ENCODE data around the gene PHF21A.
A peak's percentile ranks its signal among the peaks of the same experiment; 100 is the strongest.

PHF21A gene

GRCh38 chr11:46072172-46072964 lies 48.9 kb downstream of the PHF21A start:
- no peaks in the 10 kb centered on the region for H3K9me3 ChIP-seq (ENCODE audit: low read length)
- no peak overlapping the region for H3K9ac ChIP-seq (ENCODE audit: low read length)
- H3K27me3 ChIP-seq (ENCODE audit: control insufficient read depth in 1 of 2, insufficient read depth in 2 of 2, low read length in 2 of 2): no peaks in the 10 kb centered on the region
- H3K4me1 ChIP-seq (ENCODE audit: insufficient read depth, low read length): peaks cover 24% of the 10 kb centered on the region
- H3K4me3 ChIP-seq (ENCODE audit: low read depth in 1 of 2, low read length in 2 of 2): no peak overlapping the region
- H3K36me3 ChIP-seq (ENCODE audit: insufficient read depth, low read length): peaks cover 11% of the 10 kb centered on the region
- no peak overlapping the region for H3K27ac ChIP-seq (ENCODE audit: low read depth, low read length)

GRCh38 chr11:46071091-46071490 lies 50.2 kb downstream of the PHF21A start:
- H3K27me3 ChIP-seq (ENCODE audit: control insufficient read depth in 1 of 2, insufficient read depth in 2 of 2, low read length in 2 of 2): no peaks in the 10 kb centered on the region
- no peaks in the 10 kb centered on the region for H3K9me3 ChIP-seq (ENCODE audit: low read length)
- peaks cover 2% of the 10 kb centered on the region for H3K36me3 ChIP-seq (ENCODE audit: insufficient read depth, low read length)
- no peak overlapping the region for H3K9ac ChIP-seq (ENCODE audit: low read length)
- peaks cover 24% of the 10 kb centered on the region for H3K4me1 ChIP-seq (ENCODE audit: insufficient read depth, low read length)
- no peak overlapping the region for H3K27ac ChIP-seq (ENCODE audit: low read depth, low read length)
- no peak overlapping the region for H3K4me3 ChIP-seq (ENCODE audit: low read depth in 1 of 2, low read length in 2 of 2)

- no peaks in the 10 kb centered on the region for H3K27me3 ChIP-seq (ENCODE audit: control insufficient read depth in 1 of 2, insufficient read depth in 2 of 2, low read length in 2 of 2)
- no peak overlapping the region for H3K9ac ChIP-seq (ENCODE audit: low read length)
- no peak overlapping the region for H3K4me3 ChIP-seq (ENCODE audit: low read depth in 1 of 2, low read length in 2 of 2)
- peaks cover 24% of the 10 kb centered on the region for H3K4me1 ChIP-seq (ENCODE audit: insufficient read depth, low read length)
- peaks cover 6% of the 10 kb centered on the region for H3K36me3 ChIP-seq (ENCODE audit: insufficient read depth, low read length)
- H3K9me3 ChIP-seq (ENCODE audit: low read length): no peaks in the 10 kb centered on the region
- H3K27ac ChIP-seq (ENCODE audit: low read depth, low read length): no peak overlapping the region
Measured at GRCh38 chr11:46069595-46069994, 51.7 kb downstream of the PHF21A start.

- no peak overlapping the region for H3K27ac ChIP-seq (ENCODE audit: low read depth, low read length)
- H3K36me3 ChIP-seq (ENCODE audit: insufficient read depth, low read length): peaks cover 6% of the 10 kb centered on the region
- no peak overlapping the region for H3K4me3 ChIP-seq (ENCODE audit: low read depth in 1 of 2, low read length in 2 of 2)
- peaks cover 12% of the 10 kb centered on the region for H3K4me1 ChIP-seq (ENCODE audit: insufficient read depth, low read length)
- H3K9me3 ChIP-seq (ENCODE audit: low read length): no peaks in the 10 kb centered on the region
- H3K27me3 ChIP-seq (ENCODE audit: control insufficient read depth in 1 of 2, insufficient read depth in 2 of 2, low read length in 2 of 2): no peaks in the 10 kb centered on the region
- no peak overlapping the region for H3K9ac ChIP-seq (ENCODE audit: low read length)
Measured at GRCh38 chr11:46066335-46066734, 54.9 kb downstream of the PHF21A start.

GRCh38 chr11:46065681-46066080 lies 55.6 kb downstream of the PHF21A start:
- Histone ChIP-seq H3K4me1 (ENCODE audit: insufficient read depth, low read length) (peaks cover 6% of the 10 kb centered on the region), H3K36me3 (ENCODE audit: insufficient read depth, low read length) (peaks cover 6% of the 10 kb centered on the region), H3K9me3 (ENCODE audit: low read length) (no peaks in the 10 kb centered on the region), H3K27ac (ENCODE audit: low read depth, low read length) (no peak overlapping the region), H3K27me3 (ENCODE audit: control insufficient read depth in 1 of 2, insufficient read depth in 2 of 2, low read length in 2 of 2) (no peaks in the 10 kb centered on the region), H3K9ac (ENCODE audit: low read length) (no peak overlapping the region), H3K4me3 (ENCODE audit: low read depth in 1 of 2, low read length in 2 of 2) (no peak overlapping the region)

- Histone ChIP-seq H3K9me3 (ENCODE audit: low read length) (no peaks in the 10 kb centered on the region), H3K27me3 (ENCODE audit: control insufficient read depth in 1 of 2, insufficient read depth in 2 of 2, low read length in 2 of 2) (no peaks in the 10 kb centered on the region), H3K36me3 (ENCODE audit: insufficient read depth, low read length) (peaks cover 6% of the 10 kb centered on the region), H3K4me3 (ENCODE audit: low read depth in 1 of 2, low read length in 2 of 2) (no peak overlapping the region), H3K27ac (ENCODE audit: low read depth, low read length) (no peak overlapping the region), H3K9ac (ENCODE audit: low read length) (no peak overlapping the region), H3K4me1 (ENCODE audit: insufficient read depth, low read length) (peaks cover 5% of the 10 kb centered on the region)
Measured at GRCh38 chr11:46064221-46064620, 57.0 kb downstream of the PHF21A start.

- Histone ChIP-seq H3K4me3 (ENCODE audit: low read depth in 1 of 2, low read length in 2 of 2) (no peak overlapping the region), H3K9ac (ENCODE audit: low read length) (no peak overlapping the region), H3K27me3 (ENCODE audit: control insufficient read depth in 1 of 2, insufficient read depth in 2 of 2, low read length in 2 of 2) (no peaks in the 10 kb centered on the region), H3K36me3 (ENCODE audit: insufficient read depth, low read length) (peaks cover 6% of the 10 kb centered on the region), H3K9me3 (ENCODE audit: low read length) (no peaks in the 10 kb centered on the region), H3K27ac (ENCODE audit: low read depth, low read length) (no peak overlapping the region), H3K4me1 (ENCODE audit: insufficient read depth, low read length) (peaks cover under 1% of the 10 kb centered on the region)
Measured at GRCh38 chr11:46063138-46063537, 58.1 kb downstream of the PHF21A start.

GRCh38 chr11:46060013-46060412 lies 61.2 kb downstream of the PHF21A start:
- no peak overlapping the region for H3K4me3 ChIP-seq (ENCODE audit: low read depth in 1 of 2, low read length in 2 of 2)

GRCh38 chr11:46057489-46057888 lies 63.8 kb downstream of the PHF21A start:
- no peaks in the 10 kb centered on the region for H3K9me3 ChIP-seq (ENCODE audit: low read length)
- no peaks in the 10 kb centered on the region for H3K27me3 ChIP-seq (ENCODE audit: control insufficient read depth in 1 of 2, insufficient read depth in 2 of 2, low read length in 2 of 2)
- H3K27ac ChIP-seq (ENCODE audit: low read depth, low read length): no peak overlapping the region
- no peaks in the 10 kb centered on the region for H3K36me3 ChIP-seq (ENCODE audit: insufficient read depth, low read length)
- H3K4me1 ChIP-seq (ENCODE audit: insufficient read depth, low read length): peaks cover 9% of the 10 kb centered on the region
- H3K9ac ChIP-seq (ENCODE audit: low read length): no peak overlapping the region
- H3K4me3 ChIP-seq (ENCODE audit: low read depth in 1 of 2, low read length in 2 of 2): no peak overlapping the region

More at GRCh38 chr11:46060013-46060412, 61.2 kb downstream of the PHF21A start:
- Histone ChIP-seq H3K36me3 (ENCODE audit: insufficient read depth, low read length) (no peaks in the 10 kb centered on the region), H3K27me3 (ENCODE audit: control insufficient read depth in 1 of 2, insufficient read depth in 2 of 2, low read length in 2 of 2) (no peaks in the 10 kb centered on the region), H3K9me3 (ENCODE audit: low read length) (no peaks in the 10 kb centered on the region), H3K4me1 (ENCODE audit: insufficient read depth, low read length) (peaks cover 9% of the 10 kb centered on the region), H3K9ac (ENCODE audit: low read length) (no peak overlapping the region), H3K27ac (ENCODE audit: low read depth, low read length) (no peak overlapping the region)

GRCh38 chr11:46055371-46055770 lies 65.9 kb downstream of the PHF21A start:
- Histone ChIP-seq H3K9ac (ENCODE audit: low read length) (no peak overlapping the region), H3K4me3 (ENCODE audit: low read depth in 1 of 2, low read length in 2 of 2) (no peak overlapping the region), H3K27ac (ENCODE audit: low read depth, low read length) (no peak overlapping the region), H3K4me1 (ENCODE audit: insufficient read depth, low read length) (peaks cover 23% of the 10 kb centered on the region), H3K27me3 (ENCODE audit: control insufficient read depth in 1 of 2, insufficient read depth in 2 of 2, low read length in 2 of 2) (no peaks in the 10 kb centered on the region), H3K36me3 (ENCODE audit: insufficient read depth, low read length) (no peaks in the 10 kb centered on the region), H3K9me3 (ENCODE audit: low read length) (no peaks in the 10 kb centered on the region)

GRCh38 chr11:46051102-46051501 lies 70.2 kb downstream of the PHF21A start:
- no peak overlapping the region for H3K27ac ChIP-seq (ENCODE audit: low read depth, low read length)
- H3K27me3 ChIP-seq (ENCODE audit: control insufficient read depth in 1 of 2, insufficient read depth in 2 of 2, low read length in 2 of 2): no peaks in the 10 kb centered on the region
- no peaks in the 10 kb centered on the region for H3K9me3 ChIP-seq (ENCODE audit: low read length)
- peaks cover 33% of the 10 kb centered on the region for H3K4me1 ChIP-seq (ENCODE audit: insufficient read depth, low read length)
- no peak overlapping the region for H3K9ac ChIP-seq (ENCODE audit: low read length)
- no peak overlapping the region for H3K4me3 ChIP-seq (ENCODE audit: low read depth in 1 of 2, low read length in 2 of 2)
- no peaks in the 10 kb centered on the region for H3K36me3 ChIP-seq (ENCODE audit: insufficient read depth, low read length)

GRCh38 chr11:46050662-46051061 lies 70.6 kb downstream of the PHF21A start:
- Histone ChIP-seq H3K9ac (ENCODE audit: low read length) (peak overlapping the region; percentile 13), H3K9me3 (ENCODE audit: low read length) (no peaks in the 10 kb centered on the region), H3K4me3 (ENCODE audit: low read depth in 1 of 2, low read length in 2 of 2) (no peak overlapping the region)

More at GRCh38 chr11:46050662-46051061, 70.6 kb downstream of the PHF21A start:
- Histone ChIP-seq H3K4me1 (ENCODE audit: insufficient read depth, low read length) (peaks cover 32% of the 10 kb centered on the region), H3K27me3 (ENCODE audit: control insufficient read depth in 1 of 2, insufficient read depth in 2 of 2, low read length in 2 of 2) (no peaks in the 10 kb centered on the region), H3K36me3 (ENCODE audit: insufficient read depth, low read length) (no peaks in the 10 kb centered on the region), H3K27ac (ENCODE audit: low read depth, low read length) (no peak overlapping the region)

Data from muscle layer of colon (tissue), 2 donors.